GM12873 (cell line): Measurements from ENCODE around the gene TBL2.

Source experiments
- CTCF ChIP-seq: IDR thresholded peaks from 2 replicates; pipeline ENCODE4 v1.5.1; 2012; ENCODE audit warnings: low read depth, mild to moderate bottlenecking, moderate library complexity, low read length, control low read depth; ENCODE audit not compliant: insufficient read depth; ENCODE audit errors: missing control alignments

Gene TBL2

GRCh38 chr7:73611017-73611555 lies 32.7 kb upstream of the TBL2 start:
- TF ChIP-seq CTCF: no peak

- no peak for TF ChIP-seq CTCF
These were observed 31.7 kb upstream of the TBL2 start for GRCh38 chr7:73610105-73610504.

- TF ChIP-seq CTCF: peak; percentile 93
These were observed 28.7 kb upstream of the TBL2 start for GRCh38 chr7:73606801-73607691.

GRCh38 chr7:73605601-73606220 lies 27.3 kb upstream of the TBL2 start:
- TF ChIP-seq CTCF: no peak

GRCh38 chr7:73602721-73603651 lies 24.6 kb upstream of the TBL2 start:
- no peak for TF ChIP-seq CTCF

- no peak for TF ChIP-seq CTCF
These were observed 21.5 kb upstream of the TBL2 start for GRCh38 chr7:73599916-73600315.
